Lung (tissue), 12 donors: Measurements from ENCODE around the gene CAMSAP2. TPM values are rescaled to one million over a fixed set of nuclear protein-coding genes. Genes with fewer than 3 reads are reported as not detected.

Experiments used
- ATAC-seq: fragments of 200-7000 bp; cut with Tn5 transposase; one replicate; pipeline ENCODE4 v1.9.1; 2020; ENCODE audit warnings: moderate number of reproducible peaks; ENCODE audit not compliant: insufficient read depth, low FRiP score
- DNase-seq, 3 donors: peaks; one replicate each; pipeline ENCODE4 v3.0.0-alpha.2; 2013 to 2017
- H3K27ac ChIP-seq, 2 donors: one replicate each; pipeline ENCODE4 v1.5.1; 2013; ENCODE audit warnings: mild to moderate bottlenecking in 2 of 2, moderate library complexity in 2 of 2, control low read depth in 1 of 2, inconsistent platforms in 1 of 2, low read depth in 1 of 2, low read length in 1 of 2
- H3K27me3 ChIP-seq, 3 donors: one replicate each; pipeline ENCODE4 v1.5.1; 2013; ENCODE audit warnings: low read length in 2 of 3; ENCODE audit not compliant: control insufficient read depth in 3 of 3, insufficient read depth in 3 of 3
- H3K36me3 ChIP-seq, 4 donors: one replicate each; pipeline ENCODE4 v1.5.1; 2013; ENCODE audit warnings: low read length in 4 of 4, mild to moderate bottlenecking in 1 of 4, moderate library complexity in 1 of 4; ENCODE audit not compliant: control insufficient read depth in 4 of 4, insufficient read depth in 4 of 4
- H3K4me1 ChIP-seq, 5 donors: one replicate each; pipeline ENCODE4 v1.5.1; 2013; ENCODE audit warnings: low read length in 5 of 5, mild to moderate bottlenecking in 2 of 5, moderate library complexity in 1 of 5; ENCODE audit not compliant: control insufficient read depth in 5 of 5, insufficient read depth in 5 of 5
- H3K4me3 ChIP-seq: one replicate; pipeline ENCODE4 v1.5.1; 2013; ENCODE audit warnings: mild to moderate bottlenecking, control low read depth, moderate library complexity
- H3K9ac ChIP-seq, 2 donors: one replicate each; pipeline ENCODE4 v1.5.1; 2013; ENCODE audit warnings: low read length in 2 of 2, control low read depth in 1 of 2; ENCODE audit not compliant: insufficient read depth in 1 of 2
- H3K9me3 ChIP-seq, 4 donors: one replicate each; pipeline ENCODE4 v1.5.1; 2013; ENCODE audit warnings: low read length in 3 of 4, mild to moderate bottlenecking in 1 of 4, moderate library complexity in 1 of 4; ENCODE audit not compliant: control insufficient read depth in 4 of 4, insufficient read depth in 3 of 4
- WGBS, 2 donors: extraction: QIAGEN DNeasy Blood & Tissue Kit; methylation state at CpG; one replicate each; pipeline ENCODE4 v1.1.7; 2013; 5-methylcytosine and 5-hydroxymethylcytosine counted together
- polyA plus RNA-seq, 2 donors: library from polyadenylated mRNA; stranded (reverse); fragments of 200-250 nt; gene quantifications; one replicate each; pipeline ENCODE4 v1.2.1, GENCODE V29; 2013
- total RNA-seq, 2 donors: library from RNA; depleted of rRNA in 1 of 2; stranded (reverse); fragments of >200 nt in 1 of 2; gene quantifications; one replicate each; pipeline ENCODE4 v1.2.1, GENCODE V29; 2014 to 2021
- TF ChIP-seq, protein P1 (sequence below): IDR thresholded peaks from 2 replicates; pipeline ENCODE4 v1.5.1; 2012; ENCODE audit warnings: mild to moderate bottlenecking; ENCODE audit errors: control extremely low read depth, extremely low read depth
- donor health status: control.
- donor health status: control.
- donor health status: Bipolar disorder and iron deficiency.
- donor health status: healthy.
- donor health status: DM: yes; HTN: yes; CAD: no.

The CAMSAP2 gene
- total and polyA plus RNA-seq, 4 donors: 8.0 to 51.8 (median 16.6) TPM

DNA sequence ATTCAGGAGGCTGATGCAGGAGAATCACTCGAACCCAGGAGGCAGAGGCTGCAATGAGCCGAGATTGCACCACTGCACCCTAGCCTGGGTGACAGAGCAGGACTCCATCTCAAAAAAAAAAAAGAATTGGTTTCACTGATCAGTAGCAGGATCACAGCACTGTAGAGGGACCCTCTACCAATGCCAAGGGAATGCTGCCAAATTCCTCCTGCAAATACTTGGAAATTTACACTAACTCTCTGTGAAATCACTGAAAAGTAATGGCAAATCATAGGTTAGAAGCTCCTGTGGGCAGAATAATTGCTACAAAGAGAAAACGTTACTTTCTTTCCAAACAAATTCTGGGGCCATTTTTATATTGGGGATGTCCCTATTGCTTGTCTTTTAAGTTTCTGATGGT is 127.4 kb downstream of the CAMSAP2 start:
- TF ChIP-seq, protein P1, sequence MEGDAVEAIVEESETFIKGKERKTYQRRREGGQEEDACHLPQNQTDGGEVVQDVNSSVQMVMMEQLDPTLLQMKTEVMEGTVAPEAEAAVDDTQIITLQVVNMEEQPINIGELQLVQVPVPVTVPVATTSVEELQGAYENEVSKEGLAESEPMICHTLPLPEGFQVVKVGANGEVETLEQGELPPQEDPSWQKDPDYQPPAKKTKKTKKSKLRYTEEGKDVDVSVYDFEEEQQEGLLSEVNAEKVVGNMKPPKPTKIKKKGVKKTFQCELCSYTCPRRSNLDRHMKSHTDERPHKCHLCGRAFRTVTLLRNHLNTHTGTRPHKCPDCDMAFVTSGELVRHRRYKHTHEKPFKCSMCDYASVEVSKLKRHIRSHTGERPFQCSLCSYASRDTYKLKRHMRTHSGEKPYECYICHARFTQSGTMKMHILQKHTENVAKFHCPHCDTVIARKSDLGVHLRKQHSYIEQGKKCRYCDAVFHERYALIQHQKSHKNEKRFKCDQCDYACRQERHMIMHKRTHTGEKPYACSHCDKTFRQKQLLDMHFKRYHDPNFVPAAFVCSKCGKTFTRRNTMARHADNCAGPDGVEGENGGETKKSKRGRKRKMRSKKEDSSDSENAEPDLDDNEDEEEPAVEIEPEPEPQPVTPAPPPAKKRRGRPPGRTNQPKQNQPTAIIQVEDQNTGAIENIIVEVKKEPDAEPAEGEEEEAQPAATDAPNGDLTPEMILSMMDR: no peak
- WGBS, 2 donors: 76 to 88% methylated on average over 3 of the region's 3 CpGs
- peak in 1 of 3 donors; percentile 45 for DNase-seq

DNA sequence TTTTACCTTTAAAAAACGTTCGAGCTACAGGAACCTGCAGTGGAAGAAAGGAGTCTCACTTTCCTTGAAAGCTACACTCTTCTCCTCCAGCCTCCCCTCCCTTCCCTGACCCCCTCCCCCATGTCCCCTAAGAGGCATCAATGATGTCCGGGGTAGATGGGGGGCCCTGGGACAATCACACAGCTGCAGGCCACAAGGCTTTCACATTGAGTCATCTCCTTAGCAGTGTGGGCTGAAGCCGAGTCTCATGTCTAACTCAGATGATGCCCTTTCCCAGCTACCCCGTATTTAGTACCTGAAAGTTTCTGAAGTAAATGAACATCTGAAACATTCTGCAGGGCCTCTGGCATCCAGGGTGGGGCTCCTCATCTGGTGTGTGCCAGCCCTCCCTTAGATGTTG is 127.8 kb downstream of the CAMSAP2 start:
- no peak overlapping the region for H3K4me3 ChIP-seq
- peaks cover 0 to 14% (median 4%) of the 10 kb centered on the region in 3 donors for H3K27me3 ChIP-seq
- H3K36me3 ChIP-seq: peaks cover 0 to 15% (median 4%) of the 10 kb centered on the region in 4 donors
- H3K27ac ChIP-seq: no peak overlapping the region
- H3K9ac ChIP-seq: no peak overlapping the region
- TF ChIP-seq, protein P1: no peak
- no peak for DNase-seq
- ATAC-seq: no peak
- WGBS, 2 donors: 42 to 68% methylated on average over 5 of the region's 5 CpGs
- no peaks in the 10 kb centered on the region for H3K9me3 ChIP-seq
- peaks cover 0 to 1% (median 0%) of the 10 kb centered on the region in 5 donors for H3K4me1 ChIP-seq

More for the DNA sequence above, 127.4 kb downstream of the CAMSAP2 start:
- Histone ChIP-seq H3K4me1 (peaks cover 0 to under 1% (median 0%) of the 10 kb centered on the region in 5 donors), H3K4me3 (no peak overlapping the region), H3K9ac (no peak overlapping the region), H3K27ac (no peak overlapping the region), H3K27me3 (peaks cover 0 to 10% (median 0%) of the 10 kb centered on the region in 3 donors), H3K9me3 (no peaks in the 10 kb centered on the region), H3K36me3 (peaks cover 0 to 15% (median 4%) of the 10 kb centered on the region in 4 donors)
- no peak for ATAC-seq

DNA sequence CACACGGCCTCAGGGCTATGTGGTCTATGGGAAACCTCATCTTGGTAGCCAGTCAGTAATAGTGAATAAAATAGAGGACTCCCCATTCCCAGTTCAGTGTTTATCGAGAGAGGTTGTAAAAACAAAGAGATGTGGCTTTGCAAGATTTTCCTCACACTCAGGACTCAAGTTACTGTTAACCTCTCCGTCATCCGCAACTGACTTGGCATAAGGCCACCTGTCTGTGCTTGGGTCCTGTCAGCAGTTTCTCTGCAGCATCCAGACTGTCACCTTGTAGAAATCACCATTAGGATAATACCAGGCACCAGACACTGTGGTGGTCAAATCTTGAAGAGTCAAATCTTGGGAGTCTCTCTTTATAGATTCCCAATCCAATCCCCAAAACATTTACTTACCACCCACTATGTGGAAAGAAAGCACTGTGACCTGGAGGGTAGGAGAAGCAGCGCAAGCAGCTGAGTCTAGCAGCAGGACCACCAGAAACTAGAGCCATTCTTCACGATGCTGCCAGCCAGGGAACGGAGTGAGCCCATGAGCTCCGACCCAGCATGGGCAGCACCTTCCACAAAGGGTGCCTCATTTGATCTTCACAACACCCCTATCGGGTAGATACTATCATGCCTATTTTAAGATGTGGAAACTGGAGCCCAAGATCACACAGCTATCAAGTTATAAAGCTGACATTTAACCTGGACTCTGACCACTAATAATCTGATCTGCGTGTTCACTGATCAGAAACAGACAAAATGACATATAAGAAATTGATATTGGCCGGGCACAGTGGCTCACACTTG is 128.5 kb downstream of the CAMSAP2 start:
- Histone ChIP-seq H3K9ac (no peak overlapping the region), H3K36me3 (peaks cover 0 to 15% (median 4%) of the 10 kb centered on the region in 4 donors), H3K4me3 (no peak overlapping the region), H3K27ac (no peak overlapping the region), H3K9me3 (no peaks in the 10 kb centered on the region), H3K27me3 (peaks cover 0 to 21% (median 10%) of the 10 kb centered on the region in 3 donors), H3K4me1 (peaks cover 0 to 1% (median 0%) of the 10 kb centered on the region in 5 donors)
- TF ChIP-seq, protein P1: no peak
- WGBS, 2 donors: 57 to 70% methylated on average over 11 of the region's 11 CpGs
- DNase-seq (peak in 1 of 3 donors; percentile 34), ATAC-seq (no peak)
